Uterus (tissue), 4 donors: ENCODE data around the gene EXOC6. TPM values are rescaled to one million over a fixed set of nuclear protein-coding genes. Genes with fewer than 3 reads are reported as not detected.

ENCODE experiments used
- DNase-seq, 2 donors: peaks; one replicate each; pipeline ENCODE4 v3.0.0-alpha.2; 2019 to 2020
- H3K27ac ChIP-seq, 2 donors: fragments of 200-600 bp; sonication (generic); 1 replicate in 1 of 2; 2 replicates in 1 of 2; pipeline ENCODE4 v1.5.1; 2016 to 2018
- H3K27me3 ChIP-seq, 2 donors: fragments of 200-600 bp; sonication (generic); one replicate each; pipeline ENCODE4 v1.5.1; 2018 to 2019; ENCODE audit warnings: control low read depth in 1 of 2
- H3K36me3 ChIP-seq, 2 donors: fragments of 200-600 bp; sonication (generic); one replicate each; pipeline ENCODE4 v1.5.1; 2019; ENCODE audit warnings: control low read depth in 1 of 2
- H3K4me1 ChIP-seq, 2 donors: fragments of 200-600 bp; sonication (generic); one replicate each; pipeline ENCODE4 v1.5.1; 2018 to 2019; ENCODE audit warnings: control low read depth in 1 of 2
- H3K4me3 ChIP-seq, 2 donors: fragments of 200-600 bp; sonication (generic); 1 replicate in 1 of 2; 2 replicates in 1 of 2; pipeline ENCODE4 v1.5.1; 2018 to 2019; ENCODE audit warnings: mild to moderate bottlenecking in 1 of 2
- H3K9me3 ChIP-seq, 2 donors: fragments of 200-600 bp; sonication (generic); one replicate each; pipeline ENCODE4 v1.5.1; 2019; ENCODE audit warnings: control low read depth in 1 of 2
- CTCF ChIP-seq, 4 experiments: fragments of 200-600 bp in 2 of 4; fragments of 450-650 bp in 2 of 4; sonication (generic) in 2 of 4; IDR thresholded peaks; one replicate each; pipeline ENCODE4 v1.5.1; 2016 to 2019; ENCODE audit warnings: antibody characterized with exemption in 4 of 4, mild to moderate bottlenecking in 2 of 4, moderate library complexity in 1 of 4
- POLR2A ChIP-seq, 2 donors: fragments of 450-650 bp; IDR thresholded peaks; one replicate each; pipeline ENCODE4 v1.6.1; 2016; ENCODE audit warnings: antibody characterized with exemption in 2 of 2, mild to moderate bottlenecking in 1 of 2, moderate library complexity in 1 of 2
- intact Hi-C: fragments of 100-400 bp; cut with DNase I; formaldehyde crosslinking; loops from one replicate; pipeline ENCODE4 v1.15.1; 2023; ENCODE audit warnings: low total_unique reads
- total RNA-seq, 4 donors: library from RNA; depleted of rRNA in 3 of 4; stranded (reverse); fragments of >200 nt in 3 of 4; gene quantifications; one replicate each; pipeline versions ENCODE4 v1.1.0 to v1.2.4, GENCODE V29; 2014 to 2023
- donor health status: DM: yes; HTN: yes; CAD: no.

The EXOC6 gene
- total RNA-seq, 4 donors from 2014 or later, result 4.9 to 35.4 (median 20.2) TPM

- H3K36me3 ChIP-seq, result no peaks in the 10 kb centered on the region
- H3K27ac ChIP-seq, result no peak overlapping the region
- TF ChIP-seq CTCF (IDR thresholded peaks at IDR 0.05) (no peak), POLR2A (IDR thresholded peaks at IDR 0.05) (no peak)
- intact Hi-C loops, result no loop called here
- H3K27me3 ChIP-seq, result no peaks in the 10 kb centered on the region
- H3K4me3 ChIP-seq, result no peak overlapping the region
- H3K4me1 ChIP-seq, result no peaks in the 10 kb centered on the region
- DNase-seq, result no peak
- H3K9me3 ChIP-seq, result peaks cover 0 to 11% of the 10 kb centered on the region in 2 donors
Observed at GRCh38 chr10:92857904-92858514, 9.7 kb downstream of the EXOC6 start.

GRCh38 chr10:92867235-92867634 lies 18.9 kb downstream of the EXOC6 start:
- no peak for DNase-seq

GRCh38 chr10:92868036-92868435 lies 19.7 kb downstream of the EXOC6 start:
- intact Hi-C loops, result no loop called here
- Histone ChIP-seq H3K36me3 (no peaks in the 10 kb centered on the region), H3K27ac (no peak overlapping the region), H3K9me3 (no peaks in the 10 kb centered on the region), H3K4me3 (no peak overlapping the region), H3K27me3 (no peaks in the 10 kb centered on the region), H3K4me1 (no peaks in the 10 kb centered on the region)
- no peak for TF ChIP-seq POLR2A (IDR thresholded peaks at IDR 0.05)
- no peak for TF ChIP-seq CTCF (IDR thresholded peaks at IDR 0.05)
- DNase-seq, result no peak

More at GRCh38 chr10:92867235-92867634, 18.9 kb downstream of the EXOC6 start:
- Histone ChIP-seq H3K36me3 (no peaks in the 10 kb centered on the region), H3K27ac (no peak overlapping the region), H3K9me3 (no peaks in the 10 kb centered on the region), H3K4me1 (no peaks in the 10 kb centered on the region), H3K27me3 (no peaks in the 10 kb centered on the region), H3K4me3 (no peak overlapping the region)
- intact Hi-C loops, result no loop called here
- TF ChIP-seq CTCF (IDR thresholded peaks at IDR 0.05) (no peak), POLR2A (IDR thresholded peaks at IDR 0.05) (no peak)

- no peaks in the 10 kb centered on the region for H3K4me1 ChIP-seq
- H3K27ac ChIP-seq, result no peak overlapping the region
- no peak for TF ChIP-seq POLR2A (IDR thresholded peaks at IDR 0.05)
- TF ChIP-seq CTCF (IDR thresholded peaks at IDR 0.05), result no peak
- intact Hi-C loops, result no loop called here
- H3K9me3 ChIP-seq, result no peaks in the 10 kb centered on the region
- no peak for DNase-seq
- H3K27me3 ChIP-seq, result no peaks in the 10 kb centered on the region
- no peak overlapping the region for H3K4me3 ChIP-seq
- H3K36me3 ChIP-seq, result no peaks in the 10 kb centered on the region
Observed at GRCh38 chr10:92868557-92868956, 20.2 kb downstream of the EXOC6 start.

- Histone ChIP-seq H3K27ac (no peak overlapping the region), H3K27me3 (no peaks in the 10 kb centered on the region), H3K36me3 (no peaks in the 10 kb centered on the region), H3K4me1 (no peaks in the 10 kb centered on the region), H3K4me3 (no peak overlapping the region), H3K9me3 (no peaks in the 10 kb centered on the region)
- DNase-seq, result no peak
- TF ChIP-seq POLR2A (IDR thresholded peaks at IDR 0.05) (no peak), CTCF (IDR thresholded peaks at IDR 0.05) (no peak)
- intact Hi-C loops, result no loop called here
Observed at GRCh38 chr10:92873029-92873428, 24.7 kb downstream of the EXOC6 start.
